Pancreas (tissue), 10 donors: ENCODE results near the gene SLMAP. TPM values are rescaled to one million over a fixed set of nuclear protein-coding genes. Genes with fewer than 3 reads are reported as not detected.

Experiments
- ATAC-seq, 4 donors: fragments of 200-7000 bp; cut with Tn5 transposase; one replicate each; pipeline versions ENCODE4 v1.8.0 to v1.9.1; 2020; ENCODE audit warnings: mild to moderate bottlenecking in 4 of 4, moderate library complexity in 4 of 4
- DNase-seq, 6 donors: peaks; one replicate each; pipeline ENCODE4 v3.0.0-alpha.2; 2020
- FAIRE-seq: peaks from 2 replicates; lab custom pipeline; 2012; peaks lifted over from hg19 to GRCh38; lab: Jason Lieb, UNC
- H3K27ac ChIP-seq, 4 donors: fragments of 200-600 bp; sonication (generic); 1 replicate in 3 of 4; 2 replicates in 1 of 4; pipeline versions ENCODE4 v1.5.0 to v1.8.0; 2020
- H3K27me3 ChIP-seq, 4 donors: fragments of 200-600 bp; one replicate each; pipeline ENCODE4 v1.8.0; 2021
- H3K36me3 ChIP-seq, 3 donors: fragments of 200-600 bp; sonication (generic) in 1 of 3; one replicate each; pipeline versions ENCODE4 v1.5.0 to v1.8.0; 2020 to 2021
- H3K4me1 ChIP-seq, 3 donors: fragments of 200-600 bp; one replicate each; pipeline ENCODE4 v1.8.0; 2021
- H3K4me3 ChIP-seq, 4 donors: fragments of 200-600 bp; sonication (generic) in 2 of 4; one replicate each; pipeline versions ENCODE4 v1.5.0 to v1.8.0; 2020 to 2021
- H3K9me3 ChIP-seq, 4 donors: fragments of 200-600 bp; one replicate each; pipeline ENCODE4 v1.8.0; 2021
- CTCF ChIP-seq, 4 donors: fragments of 200-600 bp; sonication (generic) in 3 of 4; IDR thresholded peaks; one replicate each; pipeline versions ENCODE4 v1.5.0 to v1.8.0; 2021; ENCODE audit warnings: antibody characterized with exemption in 4 of 4
- WGBS, 2 donors: extraction: QIAGEN DNeasy Blood & Tissue Kit; methylation state at CpG; one replicate each; pipeline ENCODE4 v1.1.7; 2013; 5-methylcytosine and 5-hydroxymethylcytosine counted together
- intact Hi-C, 3 donors: fragments of 100-400 bp; cut with DNase I; formaldehyde crosslinking; loops; one replicate each; pipeline versions ENCODE4 v1.11.1 to v1.14.2; 2022
- polyA plus RNA-seq, 2 donors: library from polyadenylated mRNA; stranded (reverse); fragments of 200-250 nt; gene quantifications; one replicate each; pipeline ENCODE4 v1.2.3, GENCODE V29; 2013
- total RNA-seq, 6 donors: library from RNA; stranded (reverse); fragmentation: NEBNext Ultra II Directional in 4 of 6; extraction: Animal tissue kit (Norgen Biotek cat#: 25700) in 4 of 6; gene quantifications; one replicate each; pipeline versions ENCODE4 v1.2.1 to v1.2.4, GENCODE V29; 2021 to 2023
- donor health status: healthy with polysubstance abuse.
- donor health status: DM: no; HTN: no; CAD: no; lungs with moderate emphysema.
- donor health status: DM: no; HTN: no; CAD: no.
- donor health status: control.
- donor health status: control.
- donor health status: Bipolar disorder and iron deficiency.
- donor health status: DM: yes; HTN: yes; CAD: no.
- donor health status: DM: no; HTN: no; CAD: no.
- donor health status: DM: no; HTN: no; CAD: no.
- donor health status: DM: yes; HTN: yes; CAD: no.

SLMAP gene
- total and polyA plus RNA-seq, 8 donors, result 9.0 to 39.6 (median 22.7) TPM

- peak in 3 of 4 donors; percentile 39 to 51 (median 48) for ATAC-seq
- no peak overlapping the region for H3K27ac ChIP-seq
- no peak for DNase-seq
- H3K4me3 ChIP-seq, result no peak overlapping the region
- H3K36me3 ChIP-seq, result no peaks in the 10 kb centered on the region
- H3K27me3 ChIP-seq, result no peaks in the 10 kb centered on the region
- WGBS, 2 donors, result 41 to 48% methylated on average over 1 of the region's 1 CpG
- TF ChIP-seq CTCF (IDR thresholded peaks at IDR 0.05), result no peak
- H3K4me1 ChIP-seq, result peaks cover 0 to 6% (median 5%) of the 10 kb centered on the region in 3 donors
- no peak for FAIRE-seq
- intact Hi-C loops, result no loop called here
- no peaks in the 10 kb centered on the region for H3K9me3 ChIP-seq
These were observed 71.0 kb downstream of the SLMAP start for GRCh38 chr3:57826952-57827723.

GRCh38 chr3:57827757-57828156, 71.6 kb downstream of the SLMAP start:
- Histone ChIP-seq H3K4me3 (no peak overlapping the region), H3K9me3 (no peaks in the 10 kb centered on the region), H3K27me3 (no peaks in the 10 kb centered on the region), H3K27ac (no peak overlapping the region), H3K4me1 (peaks cover 0 to 6% (median 5%) of the 10 kb centered on the region in 3 donors), H3K36me3 (no peaks in the 10 kb centered on the region)
- WGBS, 2 donors, result 79 to 90% methylated on average over 4 of the region's 4 CpGs
- ATAC-seq, result no peak
- no peak for DNase-seq
- intact Hi-C loops, result no loop called here
- no peak for TF ChIP-seq CTCF (IDR thresholded peaks at IDR 0.05)
- no peak for FAIRE-seq

GRCh38 chr3:57832486-57832885, 76.4 kb downstream of the SLMAP start:
- intact Hi-C loops, result no loop called here
- Histone ChIP-seq H3K27ac (no peak overlapping the region), H3K4me3 (no peak overlapping the region), H3K9me3 (no peaks in the 10 kb centered on the region), H3K4me1 (no peaks in the 10 kb centered on the region), H3K36me3 (no peaks in the 10 kb centered on the region), H3K27me3 (no peaks in the 10 kb centered on the region)
- ATAC-seq, result no peak
- DNase-seq, result no peak
- no peak for FAIRE-seq
- TF ChIP-seq CTCF (IDR thresholded peaks at IDR 0.05), result no peak

- intact Hi-C loops, result no loop called here
- FAIRE-seq (no peak), ATAC-seq (no peak), DNase-seq (no peak)
- TF ChIP-seq CTCF (IDR thresholded peaks at IDR 0.05), result no peak
- Histone ChIP-seq H3K27me3 (no peaks in the 10 kb centered on the region), H3K9me3 (no peaks in the 10 kb centered on the region), H3K27ac (no peak overlapping the region), H3K4me1 (no peaks in the 10 kb centered on the region), H3K36me3 (no peaks in the 10 kb centered on the region), H3K4me3 (no peak overlapping the region)
- 86 to 90% methylated on average over 1 of the region's 1 CpG for WGBS, 2 donors
These were observed 76.8 kb downstream of the SLMAP start for GRCh38 chr3:57832900-57833313.

- FAIRE-seq, result no peak
- no peak for ATAC-seq
These were observed 77.7 kb downstream of the SLMAP start for GRCh38 chr3:57833763-57834162.

More at GRCh38 chr3:57833763-57834162, 77.7 kb downstream of the SLMAP start:
- 81 to 98% methylated on average over 1 of the region's 1 CpG for WGBS, 2 donors
- no peak for DNase-seq
- Histone ChIP-seq H3K27me3 (no peaks in the 10 kb centered on the region), H3K36me3 (no peaks in the 10 kb centered on the region), H3K4me1 (no peaks in the 10 kb centered on the region), H3K9me3 (no peaks in the 10 kb centered on the region), H3K4me3 (no peak overlapping the region), H3K27ac (no peak overlapping the region)
- TF ChIP-seq CTCF (IDR thresholded peaks at IDR 0.05), result no peak
- intact Hi-C loops, result no loop called here
